GM21360 (cell line): ENCODE results near the gene TPO.
"Not testable (repeated sequence)": the region's sequence is repeated elsewhere in the genome, so short reads cannot be mapped to it uniquely, and the experiment has no call there.

Experiments used
- ATAC-seq: cut with Tn5 transposase; IDR thresholded peaks from one replicate; pipeline ENCODE4 v1.9.1; 2021; ENCODE audit warnings: mild to moderate bottlenecking, moderate library complexity; ENCODE audit not compliant: unreplicated experiment

Gene TPO

GRCh38 chr2:1577846-1578245, 164.6 kb downstream of the TPO start:
- ATAC-seq = no peak

- not testable (repeated sequence) for ATAC-seq
Observed at GRCh38 chr2:1581257-1581964, 168.1 kb downstream of the TPO start.

GRCh38 chr2:1581965-1582625, 168.8 kb downstream of the TPO start:
- ATAC-seq = no peak

- no peak for ATAC-seq
Observed at GRCh38 chr2:1582891-1583341, 169.7 kb downstream of the TPO start.

GRCh38 chr2:1584051-1584531, 170.8 kb downstream of the TPO start:
- ATAC-seq = no peak

- no peak for ATAC-seq
Observed at GRCh38 chr2:1584691-1585485, 171.6 kb downstream of the TPO start.

- no peak for ATAC-seq
Observed at GRCh38 chr2:1585635-1586034, 172.4 kb downstream of the TPO start.

GRCh38 chr2:1586251-1586922, 173.1 kb downstream of the TPO start:
- no peak for ATAC-seq

- no peak for ATAC-seq
Observed at GRCh38 chr2:1586923-1587840, 173.9 kb downstream of the TPO start.

GRCh38 chr2:1588051-1588977, 175.1 kb downstream of the TPO start:
- ATAC-seq = no peak

GRCh38 chr2:1588978-1589621, 175.8 kb downstream of the TPO start:
- ATAC-seq = no peak

- no peak for ATAC-seq
Observed at GRCh38 chr2:1590596-1591460, 177.6 kb downstream of the TPO start.

- no peak for ATAC-seq
Observed at GRCh38 chr2:1591461-1591770, 178.2 kb downstream of the TPO start.
